GM19467 (cell line): ENCODE data around the gene NPIPB2.

Experiments used
- ATAC-seq: cut with Tn5 transposase; IDR thresholded peaks from one replicate; pipeline ENCODE4 v1.9.1; 2021; ENCODE audit warnings: mild to moderate bottlenecking, moderate library complexity; ENCODE audit not compliant: unreplicated experiment

The NPIPB2 gene

GRCh38 chr16:11907160-11907970 is 34.5 kb downstream of the NPIPB2 start:
- ATAC-seq: no peak

DNA sequence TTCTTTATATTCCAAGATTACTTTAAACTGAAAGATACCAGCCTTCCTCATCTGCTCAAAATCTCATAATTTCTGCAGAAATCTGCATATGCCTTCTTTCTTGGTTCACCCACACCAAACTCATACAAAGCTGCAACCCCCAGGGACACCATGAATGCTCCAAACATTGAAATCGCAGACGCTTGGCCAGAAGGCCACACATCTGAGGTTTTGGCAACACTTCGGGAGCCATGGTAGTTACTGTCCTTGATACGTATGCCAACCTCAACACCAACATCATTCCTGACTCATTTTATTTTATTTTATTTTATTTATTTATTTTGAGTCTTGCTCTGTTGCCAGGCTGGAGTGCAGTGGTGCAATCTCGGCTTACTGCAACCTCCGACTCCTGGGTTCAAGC is 37.9 kb downstream of the NPIPB2 start:
- no peak for ATAC-seq

- no peak for ATAC-seq
Measured at GRCh38 chr16:11901091-11901490, 40.8 kb downstream of the NPIPB2 start.

- no peak for ATAC-seq
Measured at GRCh38 chr16:11896486-11897176, 45.2 kb downstream of the NPIPB2 start.

DNA sequence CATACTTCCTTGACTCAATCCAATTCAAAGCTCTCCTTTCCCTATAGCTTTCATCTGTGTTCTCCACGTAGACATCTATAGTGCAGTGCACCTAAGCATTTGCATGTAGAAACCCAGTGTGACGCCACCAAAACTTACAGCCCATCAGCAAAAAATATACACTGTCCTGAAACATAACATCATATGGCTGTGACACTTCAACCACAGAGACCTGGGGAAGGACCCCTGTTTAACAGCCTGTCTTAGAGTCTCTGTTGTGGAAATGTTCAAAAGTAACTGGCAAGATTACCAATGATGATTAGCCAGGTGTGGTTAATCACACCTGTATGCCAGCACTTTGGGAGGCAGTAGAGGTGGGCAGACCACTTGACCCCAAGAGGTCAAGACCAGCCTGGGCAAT is 48.3 kb downstream of the NPIPB2 start:
- no peak for ATAC-seq

- no peak for ATAC-seq
Measured at GRCh38 chr16:11892761-11893160, 49.1 kb downstream of the NPIPB2 start.

GRCh38 chr16:11890231-11890965 is 51.4 kb downstream of the NPIPB2 start:
- no peak for ATAC-seq

DNA sequence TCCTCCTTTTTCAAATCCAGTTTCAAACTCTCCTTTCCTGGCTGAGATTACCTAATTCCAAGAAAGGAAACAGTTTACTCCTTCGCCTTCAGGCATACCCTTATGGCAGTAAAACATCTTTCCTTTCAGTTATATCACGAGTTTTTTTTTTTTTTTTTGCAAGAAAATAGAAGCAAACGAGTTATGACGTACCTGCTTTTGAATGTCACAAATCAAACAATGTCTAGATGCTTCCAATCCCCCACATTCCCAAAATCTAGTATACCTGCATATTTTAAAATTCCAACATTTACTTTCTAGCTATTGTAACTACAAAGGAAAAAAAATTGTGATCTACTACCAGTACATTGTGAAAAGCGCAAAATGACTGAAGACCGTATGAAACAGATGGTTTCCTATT is 55.0 kb downstream of the NPIPB2 start:
- ATAC-seq: no peak

- ATAC-seq: no peak
Measured at GRCh38 chr16:11884035-11884434, 57.8 kb downstream of the NPIPB2 start.

DNA sequence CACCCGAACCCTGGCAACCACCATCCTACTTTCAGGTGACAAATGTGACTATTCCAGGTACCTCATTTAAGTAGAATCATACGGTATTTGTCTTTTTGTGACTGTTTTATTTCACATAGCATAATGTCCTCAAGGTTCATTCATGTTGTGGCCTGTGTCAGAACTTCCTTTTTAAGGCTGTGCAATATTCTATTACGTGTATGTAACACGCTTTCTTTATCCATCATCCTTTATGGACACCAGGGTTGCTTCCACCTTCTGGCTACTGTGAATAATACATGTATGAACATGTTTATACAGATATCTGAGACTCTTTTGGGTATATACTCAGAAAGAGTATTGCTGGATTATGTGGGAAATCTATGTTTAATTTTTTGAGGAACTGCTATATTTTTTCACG is 61.8 kb downstream of the NPIPB2 start:
- no peak for ATAC-seq

GRCh38 chr16:11877374-11877773 is 64.5 kb downstream of the NPIPB2 start:
- ATAC-seq: no peak
